Measurements from ENCODE around the gene AK5.

AK5 gene

GRCh38 chr1:77471691-77472090 lies 189.9 kb downstream of the AK5 start:
- DNase-seq (ENCODE audit: low read depth, low spot score): no peak
- ChIA-PET CTCF (no interaction called here), POLR2A (no interaction called here)
- TF ChIP-seq CTCF (IDR thresholded peaks at IDR 0.05; ENCODE audit: insufficient read depth, low read length, missing control alignments): no peak
- no peak overlapping the region for H3K4me3 ChIP-seq (ENCODE audit: low read depth, low read length)

GRCh38 chr1:77473690-77474089 lies 191.9 kb downstream of the AK5 start:
- ChIA-PET POLR2A (interaction anchor here (1.0 to 1.5 kb wide), 2 partner anchors 9 to 63 kb away, joined by 3 to 4 read pairs; no protein-coding TSS in a partner anchor), CTCF (interaction anchor here (0.8 to 1.3 kb wide), 6 partner anchors 11 to 326 kb away, joined by 3 to 4 read pairs (median 4); no protein-coding TSS in a partner anchor)
- no peak for TF ChIP-seq CTCF (IDR thresholded peaks at IDR 0.05; ENCODE audit: insufficient read depth, low read length, missing control alignments)
- peak; percentile 84 for DNase-seq (ENCODE audit: low read depth, low spot score)
- H3K4me3 ChIP-seq (ENCODE audit: low read depth, low read length): no peak overlapping the region

GRCh38 chr1:77475641-77476040 lies 193.8 kb downstream of the AK5 start:
- no peak for DNase-seq (ENCODE audit: low read depth, low spot score)
- ChIA-PET POLR2A (no interaction called here), CTCF (no interaction called here)
- no peak overlapping the region for H3K4me3 ChIP-seq (ENCODE audit: low read depth, low read length)
- no peak for TF ChIP-seq CTCF (IDR thresholded peaks at IDR 0.05; ENCODE audit: insufficient read depth, low read length, missing control alignments)

- TF ChIP-seq CTCF (IDR thresholded peaks at IDR 0.05; ENCODE audit: insufficient read depth, low read length, missing control alignments): no peak
- CTCF ChIA-PET: no interaction called here
- POLR2A ChIA-PET: no interaction called here
- DNase-seq (ENCODE audit: low read depth, low spot score): no peak
- no peak overlapping the region for H3K4me3 ChIP-seq (ENCODE audit: low read depth, low read length)
These were observed 194.7 kb downstream of the AK5 start for GRCh38 chr1:77476475-77476874.

GRCh38 chr1:77484334-77484733 lies 202.5 kb downstream of the AK5 start:
- no peak for DNase-seq (ENCODE audit: low read depth, low spot score)
- ChIA-PET POLR2A (no interaction called here), CTCF (no interaction called here)
- no peak overlapping the region for H3K4me3 ChIP-seq (ENCODE audit: low read depth, low read length)
- no peak for TF ChIP-seq CTCF (IDR thresholded peaks at IDR 0.05; ENCODE audit: insufficient read depth, low read length, missing control alignments)

- no peak for TF ChIP-seq CTCF (IDR thresholded peaks at IDR 0.05; ENCODE audit: insufficient read depth, low read length, missing control alignments)
- ChIA-PET CTCF (no interaction called here), POLR2A (no interaction called here)
- DNase-seq (ENCODE audit: low read depth, low spot score): no peak
- H3K4me3 ChIP-seq (ENCODE audit: low read depth, low read length): no peak overlapping the region
These were observed 203.1 kb downstream of the AK5 start for GRCh38 chr1:77484926-77485325.
